HK-2 (cell line): ENCODE data around the gene CCDC30.
"Not testable (repeated sequence)": the region's sequence is repeated elsewhere in the genome, so short reads cannot be mapped to it uniquely, and the experiment has no call there.

Experiments
- DNase-seq: peaks from one replicate; pipeline ENCODE4 v3.0.0-alpha.2; 2018; ENCODE audit not compliant: unreplicated experiment

The CCDC30 gene

DNA sequence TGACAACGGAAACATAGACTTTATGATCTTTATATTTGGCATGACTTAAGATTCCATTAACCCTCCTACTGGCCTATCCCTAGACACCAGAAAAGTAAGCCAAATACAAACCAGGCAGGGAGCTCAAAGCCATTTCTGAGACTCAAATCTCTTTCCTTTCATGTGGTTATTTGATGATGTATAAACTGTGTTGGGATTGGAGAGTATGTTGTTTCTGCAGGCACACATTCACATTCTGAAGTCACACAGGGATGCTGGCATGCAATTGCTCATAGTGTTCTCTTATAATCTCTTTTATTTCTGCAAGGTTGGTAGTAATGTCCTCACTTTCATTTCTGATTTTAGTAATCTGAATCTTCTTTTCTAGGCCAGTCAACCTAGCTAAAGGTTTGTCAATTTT lies 13.0 kb upstream of the CCDC30 start:
- DNase-seq: no peak

- no peak for DNase-seq
These were observed 9.7 kb upstream of the CCDC30 start for GRCh38 chr1:42453386-42453785.

DNA sequence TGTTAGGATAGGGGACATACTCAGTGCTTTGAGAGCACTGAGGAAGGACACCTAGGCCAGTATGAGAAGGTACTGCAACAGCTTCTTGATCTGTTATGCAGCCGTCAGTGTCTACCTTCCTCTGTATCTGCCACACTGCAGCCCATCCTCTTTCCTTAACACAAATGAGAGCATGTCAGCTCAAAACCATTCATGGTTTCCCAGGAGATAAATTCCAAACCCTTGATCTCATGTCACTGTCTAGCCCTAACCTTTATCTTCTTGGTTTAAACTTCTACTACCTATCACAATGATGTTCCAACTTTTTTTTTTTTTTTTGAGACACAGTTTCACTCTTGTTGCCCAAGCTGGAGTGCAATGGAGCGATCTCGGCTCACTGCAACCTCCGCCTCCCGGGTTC lies 8.7 kb upstream of the CCDC30 start:
- DNase-seq: no peak

- peak; percentile 84 for DNase-seq
These were observed 6.9 kb upstream of the CCDC30 start, which contains the start of the genes PPCS and ZMYND12 for GRCh38 chr1:42456010-42456753. PPCS (plus strand) TSS chr1:42456543; CDS start chr1:42456566, 23 bp downstream. ZMYND12 (minus strand) TSS chr1:42456022; CDS start chr1:42455997, 25 bp downstream.

DNA sequence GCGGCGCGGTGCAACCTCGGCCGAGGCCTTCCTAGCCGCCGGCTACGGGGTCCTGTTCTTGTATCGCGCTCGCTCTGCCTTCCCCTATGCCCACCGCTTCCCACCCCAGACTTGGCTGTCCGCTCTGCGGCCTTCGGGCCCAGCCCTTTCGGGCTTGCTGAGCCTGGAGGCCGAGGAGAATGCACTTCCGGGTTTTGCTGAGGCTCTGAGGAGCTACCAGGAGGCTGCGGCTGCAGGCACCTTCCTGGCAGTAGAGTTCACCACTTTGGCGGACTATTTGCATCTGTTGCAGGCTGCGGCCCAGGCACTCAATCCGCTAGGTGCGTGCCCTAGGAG lies 6.4 kb upstream of the CCDC30 start:
- DNase-seq: no peak

DNA sequence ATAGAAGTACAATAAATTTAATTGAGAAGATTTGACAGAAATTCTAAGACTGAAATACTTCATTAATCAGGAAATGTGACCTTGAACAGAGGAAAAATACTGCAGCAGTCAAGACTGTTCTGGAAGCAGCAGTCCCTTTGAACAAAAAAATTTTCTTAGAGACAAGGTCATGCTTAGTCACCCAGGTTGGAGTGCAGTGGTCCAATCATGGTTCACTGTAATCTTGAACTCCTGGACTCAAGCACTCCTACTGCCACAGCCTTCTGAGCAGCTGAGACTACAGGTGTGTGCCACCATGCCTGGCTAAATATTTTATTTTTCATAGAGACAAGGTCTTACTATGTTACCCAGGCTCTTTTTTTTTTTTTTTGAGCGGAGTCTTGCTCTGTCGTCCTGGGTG lies 1.9 kb upstream of the CCDC30 start:
- no peak for DNase-seq

- no peak for DNase-seq
These were observed 835 bp downstream of the CCDC30 start for GRCh38 chr1:42463921-42464320.

- no peak for DNase-seq
These were observed 2.9 kb downstream of the CCDC30 start for GRCh38 chr1:42466030-42466429.

DNA sequence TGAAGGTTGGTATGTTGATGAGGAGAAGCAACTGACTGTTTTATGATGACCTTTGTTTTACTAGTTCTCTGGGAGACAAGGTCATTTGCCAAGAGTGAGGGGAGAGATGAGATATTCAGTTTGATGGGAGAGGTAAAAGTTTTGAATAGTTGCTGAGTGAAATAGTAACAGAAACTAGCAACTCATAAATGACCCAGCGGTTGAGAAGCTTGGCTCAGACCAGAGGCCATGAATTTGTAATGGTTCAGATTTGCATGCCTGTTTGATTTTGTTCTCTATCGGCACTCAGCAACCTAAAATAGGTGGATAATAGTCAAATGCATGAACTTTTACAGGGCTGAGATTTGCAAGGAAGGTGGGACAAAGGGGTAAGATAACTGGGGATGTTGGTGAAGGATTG lies 6.6 kb downstream of the CCDC30 start:
- DNase-seq: no peak

GRCh38 chr1:42476605-42477004 lies 13.5 kb downstream of the CCDC30 start:
- no peak for DNase-seq

DNA sequence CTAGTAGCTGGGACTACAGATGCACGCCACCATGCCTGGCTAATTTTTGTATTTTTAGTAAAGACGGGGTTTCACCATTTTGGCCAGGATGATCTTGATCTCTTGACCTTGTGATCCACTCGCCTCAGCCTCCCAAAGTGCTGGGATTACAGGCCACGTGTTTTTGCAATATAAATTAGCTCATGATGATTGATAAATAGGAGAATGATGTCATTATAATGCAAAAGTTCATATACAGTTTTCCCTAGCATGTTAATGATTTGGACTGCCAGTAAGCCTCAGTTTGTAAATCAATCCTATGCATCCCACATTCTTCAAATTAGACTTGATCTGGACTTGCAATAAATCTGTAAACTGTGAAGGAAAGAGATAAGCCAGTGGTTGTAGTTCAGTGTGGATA lies 14.3 kb downstream of the CCDC30 start:
- DNase-seq: not testable (repeated sequence)

DNA sequence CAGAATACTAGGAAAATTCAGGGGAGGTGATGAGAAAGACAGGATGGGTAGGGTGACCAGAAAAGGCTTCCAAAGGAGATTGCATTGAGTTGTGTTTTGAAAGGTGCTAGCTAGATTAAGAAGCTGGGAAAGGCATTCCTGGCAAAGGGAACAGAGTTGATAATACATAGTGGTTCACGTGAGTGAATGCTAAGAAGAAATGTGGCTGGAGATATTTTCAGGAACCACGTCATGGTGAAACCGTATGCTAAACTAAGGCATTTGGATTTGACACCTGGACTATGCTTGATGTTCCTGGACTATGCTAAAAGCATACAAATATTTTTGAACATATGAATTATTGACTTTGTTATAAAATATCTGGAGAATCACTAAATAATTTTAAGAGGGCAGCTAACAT lies 14.7 kb downstream of the CCDC30 start:
- DNase-seq: no peak

DNA sequence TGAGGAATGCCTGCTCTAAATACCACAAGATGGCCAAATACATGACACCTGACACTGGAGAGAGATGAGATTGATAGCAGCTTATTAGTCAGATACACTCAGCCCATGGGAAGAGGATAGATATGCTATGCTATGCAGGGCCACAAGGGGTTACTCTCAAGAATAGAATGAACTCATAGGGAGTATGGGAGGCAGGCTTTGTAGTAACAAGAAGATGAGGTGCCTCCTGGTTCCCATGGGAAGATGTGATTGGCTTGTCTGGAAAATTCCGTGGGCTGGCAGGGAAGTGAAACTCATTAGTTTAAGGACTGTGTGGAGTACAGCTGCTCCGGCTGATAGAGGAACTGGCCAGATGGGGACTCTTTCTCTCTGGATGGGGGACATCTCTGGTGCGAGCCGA lies 16.5 kb downstream of the CCDC30 start:
- DNase-seq: no peak

- DNase-seq: no peak
These were observed 17.8 kb downstream of the CCDC30 start for GRCh38 chr1:42480921-42481320.

- no peak for DNase-seq
These were observed 19.6 kb downstream of the CCDC30 start for GRCh38 chr1:42482635-42483153.

GRCh38 chr1:42484382-42484781 lies 21.3 kb downstream of the CCDC30 start:
- DNase-seq: peak; percentile 15

GRCh38 chr1:42490237-42490636 lies 27.2 kb downstream of the CCDC30 start:
- DNase-seq: no peak

DNA sequence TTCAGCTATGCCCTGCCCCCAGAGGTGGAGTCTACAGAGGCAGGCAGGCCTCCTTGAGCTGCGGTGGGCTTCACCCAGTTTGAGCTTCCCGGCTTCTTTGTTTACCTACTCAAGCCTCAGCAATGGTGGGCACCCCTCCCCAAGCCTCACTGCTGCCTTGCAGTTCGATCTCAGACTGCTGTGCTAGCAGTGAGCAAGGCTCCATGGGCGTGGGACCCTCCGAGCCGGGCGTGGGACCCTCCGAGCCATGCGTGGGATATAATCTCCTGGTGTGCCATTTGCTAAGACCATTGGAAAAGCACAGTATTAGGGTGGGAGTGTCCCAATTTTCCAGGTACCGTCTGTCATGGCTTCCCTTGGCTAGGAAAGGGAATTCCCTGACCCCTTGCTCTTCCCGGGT lies 38.9 kb downstream of the CCDC30 start:
- not testable (repeated sequence) for DNase-seq

DNA sequence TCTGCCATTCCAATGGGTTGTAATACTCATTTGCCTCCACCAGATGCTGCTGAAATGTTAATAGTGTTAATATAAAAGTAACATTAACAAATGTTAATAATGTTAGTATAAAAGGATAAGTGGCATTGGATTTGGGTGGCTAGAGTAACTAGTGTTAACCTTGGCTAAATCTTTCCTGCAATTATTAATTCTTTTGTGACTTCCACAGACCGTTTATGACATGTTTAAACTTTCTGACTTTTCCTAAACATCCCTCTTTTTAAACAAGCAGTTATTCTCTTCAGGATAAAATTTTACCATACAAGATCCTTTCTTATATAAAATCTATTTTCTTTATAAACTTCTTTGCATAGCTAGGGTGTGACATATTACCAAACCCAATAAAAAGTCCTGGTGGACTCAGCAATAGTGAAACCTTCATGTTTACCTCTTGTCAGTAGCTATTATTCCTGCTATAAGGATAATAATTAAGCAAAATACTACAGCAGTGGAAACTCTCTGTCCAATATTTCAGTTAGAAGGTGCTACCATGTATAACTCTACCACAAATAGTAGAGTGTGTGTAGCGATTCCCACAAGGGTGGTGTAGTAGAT lies 41.5 kb downstream of the CCDC30 start:
- no peak for DNase-seq

GRCh38 chr1:42506576-42506975 lies 43.5 kb downstream of the CCDC30 start:
- no peak for DNase-seq

DNA sequence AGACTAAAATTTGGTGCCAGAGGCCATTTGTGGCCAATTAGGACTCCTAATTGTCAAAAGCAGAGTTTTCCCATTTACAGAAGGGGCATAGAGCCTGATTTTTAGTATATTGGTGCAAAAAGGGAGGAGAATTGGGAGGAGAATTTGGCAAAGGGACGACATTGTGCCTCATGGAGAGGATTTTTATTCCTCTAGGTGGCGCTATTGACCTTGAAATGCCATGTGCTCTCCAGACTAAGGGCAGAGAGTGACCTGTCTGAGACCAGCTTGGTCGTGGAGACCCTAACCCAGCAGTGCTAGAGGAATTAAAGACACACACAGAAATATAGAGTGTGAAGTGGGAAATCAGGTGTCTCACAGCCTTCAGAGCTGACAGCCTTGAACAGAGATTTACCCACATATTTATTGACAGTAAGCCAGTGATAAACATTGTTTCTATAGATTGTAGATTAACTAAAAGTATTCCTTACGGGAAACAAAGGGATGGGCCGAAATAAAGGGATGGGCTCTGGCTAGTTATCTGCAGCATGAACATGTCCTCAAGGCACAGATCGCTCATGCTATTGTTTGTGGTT lies 48.6 kb downstream of the CCDC30 start:
- not testable (repeated sequence) for DNase-seq

DNA sequence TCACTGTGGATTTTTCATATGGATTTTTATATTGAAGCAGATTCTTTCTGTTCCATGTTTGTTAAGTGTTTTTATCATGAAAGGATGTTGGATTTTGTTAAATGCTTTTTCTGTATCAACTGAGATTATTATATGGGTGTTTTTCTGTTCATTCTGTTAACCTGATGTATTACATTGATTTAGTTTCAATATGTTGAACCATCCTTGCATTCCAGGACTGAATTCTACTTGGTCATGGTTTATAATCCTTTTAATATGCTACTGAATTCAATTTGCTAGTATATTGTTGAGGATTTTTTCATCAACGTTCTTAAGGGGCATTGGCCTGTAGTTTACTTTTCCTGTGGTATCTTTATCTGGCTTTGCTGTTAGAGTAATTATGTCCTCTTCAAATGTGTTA lies 55.8 kb downstream of the CCDC30 start:
- no peak for DNase-seq

- no peak for DNase-seq
These were observed 60.1 kb downstream of the CCDC30 start for GRCh38 chr1:42523171-42523570.
